ENCODE measurements around the gene PODXL. TPM values are rescaled to one million over a fixed set of nuclear protein-coding genes. Genes with fewer than 3 reads are reported as not detected.
A peak's percentile ranks its signal among the peaks of the same experiment; 100 is the strongest.

PODXL gene
- total and polyA plus RNA-seq, 2 donors (not counting 1 experiment from before 2014, with no cell fraction given): 0.17 to 0.27 TPM

GRCh38 chr7:131538813-131539179 is 17.6 kb downstream of the PODXL start:
- Histone ChIP-seq H2AFZ (ENCODE audit: low read length) (no peak overlapping the region), H3K4me3 (replicated peaks in 1 of 4; ENCODE audit: control extremely low read depth in 1 of 4, insufficient read depth in 1 of 4, low read depth in 3 of 4, low read length in 4 of 4) (no peak overlapping the region), H3K27me3 (ENCODE audit: control insufficient read depth, insufficient read depth, low read length) (no peaks in the 10 kb centered on the region), H3K79me2 (ENCODE audit: control insufficient read depth, insufficient read depth, low read length) (no peaks in the 10 kb centered on the region), H3K4me1 (ENCODE audit: control insufficient read depth, extremely low read depth, insufficient read depth, low read length) (no peaks in the 10 kb centered on the region), H3K36me3 (ENCODE audit: control insufficient read depth, insufficient read depth, low read length) (no peaks in the 10 kb centered on the region), H3K9me3 (ENCODE audit: control insufficient read depth, insufficient read depth, low read depth, low read length) (no peaks in the 10 kb centered on the region), H3K4me2 (ENCODE audit: extremely low read depth, insufficient read depth, low read length) (no peak overlapping the region), H3K27ac (ENCODE audit: insufficient read depth, low read length) (no peak overlapping the region), H3K9ac (ENCODE audit: insufficient read depth, low read length) (no peak overlapping the region), H4K20me1 (ENCODE audit: control insufficient read depth, extremely low read depth, insufficient read depth, low read length) (no peaks in the 10 kb centered on the region)
- TF ChIP-seq, protein P1, sequence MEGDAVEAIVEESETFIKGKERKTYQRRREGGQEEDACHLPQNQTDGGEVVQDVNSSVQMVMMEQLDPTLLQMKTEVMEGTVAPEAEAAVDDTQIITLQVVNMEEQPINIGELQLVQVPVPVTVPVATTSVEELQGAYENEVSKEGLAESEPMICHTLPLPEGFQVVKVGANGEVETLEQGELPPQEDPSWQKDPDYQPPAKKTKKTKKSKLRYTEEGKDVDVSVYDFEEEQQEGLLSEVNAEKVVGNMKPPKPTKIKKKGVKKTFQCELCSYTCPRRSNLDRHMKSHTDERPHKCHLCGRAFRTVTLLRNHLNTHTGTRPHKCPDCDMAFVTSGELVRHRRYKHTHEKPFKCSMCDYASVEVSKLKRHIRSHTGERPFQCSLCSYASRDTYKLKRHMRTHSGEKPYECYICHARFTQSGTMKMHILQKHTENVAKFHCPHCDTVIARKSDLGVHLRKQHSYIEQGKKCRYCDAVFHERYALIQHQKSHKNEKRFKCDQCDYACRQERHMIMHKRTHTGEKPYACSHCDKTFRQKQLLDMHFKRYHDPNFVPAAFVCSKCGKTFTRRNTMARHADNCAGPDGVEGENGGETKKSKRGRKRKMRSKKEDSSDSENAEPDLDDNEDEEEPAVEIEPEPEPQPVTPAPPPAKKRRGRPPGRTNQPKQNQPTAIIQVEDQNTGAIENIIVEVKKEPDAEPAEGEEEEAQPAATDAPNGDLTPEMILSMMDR (conservative IDR thresholded peaks at IDR 0.05 in 1 of 2, IDR thresholded peaks at IDR 0.05 in 1 of 2; ENCODE audit: low read depth in 1 of 2, low read length in 2 of 2): no peak
- TF ChIP-seq EZH2 (IDR thresholded peaks at IDR 0.05; ENCODE audit: low read length, missing control alignments): no peak
- no peak for DNase-seq (ENCODE audit: low read depth in 2 of 2)

GRCh38 chr7:131538071-131538812 is 18.2 kb downstream of the PODXL start:
- Histone ChIP-seq H3K36me3 (ENCODE audit: control insufficient read depth, insufficient read depth, low read length) (no peaks in the 10 kb centered on the region), H3K4me2 (ENCODE audit: extremely low read depth, insufficient read depth, low read length) (no peak overlapping the region), H3K27ac (ENCODE audit: insufficient read depth, low read length) (no peak overlapping the region), H3K9me3 (ENCODE audit: control insufficient read depth, insufficient read depth, low read depth, low read length) (no peaks in the 10 kb centered on the region), H3K9ac (ENCODE audit: insufficient read depth, low read length) (no peak overlapping the region), H4K20me1 (ENCODE audit: control insufficient read depth, extremely low read depth, insufficient read depth, low read length) (no peaks in the 10 kb centered on the region), H3K79me2 (ENCODE audit: control insufficient read depth, insufficient read depth, low read length) (no peaks in the 10 kb centered on the region), H3K27me3 (ENCODE audit: control insufficient read depth, insufficient read depth, low read length) (no peaks in the 10 kb centered on the region), H3K4me1 (ENCODE audit: control insufficient read depth, extremely low read depth, insufficient read depth, low read length) (no peaks in the 10 kb centered on the region), H3K4me3 (replicated peaks in 1 of 4; ENCODE audit: control extremely low read depth in 1 of 4, insufficient read depth in 1 of 4, low read depth in 3 of 4, low read length in 4 of 4) (no peak overlapping the region), H2AFZ (ENCODE audit: low read length) (no peak overlapping the region)
- TF ChIP-seq, protein P1 (conservative IDR thresholded peaks at IDR 0.05 in 1 of 2, IDR thresholded peaks at IDR 0.05 in 1 of 2; ENCODE audit: low read depth in 1 of 2, low read length in 2 of 2): no peak
- TF ChIP-seq EZH2 (IDR thresholded peaks at IDR 0.05; ENCODE audit: low read length, missing control alignments): no peak
- DNase-seq (ENCODE audit: low read depth in 2 of 2): peak in 1 of 2 donors; percentile 69

- Histone ChIP-seq H3K27ac (ENCODE audit: insufficient read depth, low read length) (no peak overlapping the region), H2AFZ (ENCODE audit: low read length) (no peak overlapping the region), H3K4me1 (ENCODE audit: control insufficient read depth, extremely low read depth, insufficient read depth, low read length) (no peaks in the 10 kb centered on the region), H3K4me2 (ENCODE audit: extremely low read depth, insufficient read depth, low read length) (no peak overlapping the region), H3K9me3 (ENCODE audit: control insufficient read depth, insufficient read depth, low read depth, low read length) (no peaks in the 10 kb centered on the region), H3K79me2 (ENCODE audit: control insufficient read depth, insufficient read depth, low read length) (no peaks in the 10 kb centered on the region), H3K9ac (ENCODE audit: insufficient read depth, low read length) (no peak overlapping the region), H4K20me1 (ENCODE audit: control insufficient read depth, extremely low read depth, insufficient read depth, low read length) (no peaks in the 10 kb centered on the region), H3K36me3 (ENCODE audit: control insufficient read depth, insufficient read depth, low read length) (no peaks in the 10 kb centered on the region), H3K27me3 (ENCODE audit: control insufficient read depth, insufficient read depth, low read length) (no peaks in the 10 kb centered on the region), H3K4me3 (replicated peaks in 1 of 4; ENCODE audit: control extremely low read depth in 1 of 4, insufficient read depth in 1 of 4, low read depth in 3 of 4, low read length in 4 of 4) (no peak overlapping the region)
- TF ChIP-seq, protein P1 (conservative IDR thresholded peaks at IDR 0.05 in 1 of 2, IDR thresholded peaks at IDR 0.05 in 1 of 2; ENCODE audit: low read depth in 1 of 2, low read length in 2 of 2): no peak
- no peak for TF ChIP-seq EZH2 (IDR thresholded peaks at IDR 0.05; ENCODE audit: low read length, missing control alignments)
- peak in 1 of 2 donors; percentile 9 for DNase-seq (ENCODE audit: low read depth in 2 of 2)
Observed at GRCh38 chr7:131537571-131537978, 18.9 kb downstream of the PODXL start.

Data from fibroblast of lung (primary cell).